Suppressor macrophage treated with lipopolysaccharide for 1 hour (primary cell): Measurements from ENCODE around the gene FADS1.

ENCODE experiments used
- DNase-seq, 3 donors: peaks; one replicate each; pipeline ENCODE4 v3.0.0-alpha.2; 2020 to 2022

The FADS1 gene

GRCh38 chr11:61793829-61794204 is 23.0 kb downstream of the FADS1 start:
- DNase-seq, result no peak

GRCh38 chr11:61793083-61793828 is 23.5 kb downstream of the FADS1 start:
- no peak for DNase-seq

- peak; percentile 93 to 95 (median 93) for DNase-seq
Measured at GRCh38 chr11:61792310-61793082, 24.3 kb downstream of the FADS1 start, which contains the start of the genes FEN1 and TMEM258. FEN1 (plus strand) TSS chr11:61792911; CDS start chr11:61795362, 2,451 bp downstream. TMEM258 (minus strand) TSS chr11:61792599; CDS start chr11:61792558, 41 bp downstream.

GRCh38 chr11:61791737-61792309 is 25.0 kb downstream of the FADS1 start:
- peak; percentile 86 to 88 (median 87) for DNase-seq

- DNase-seq, result peak; percentile 51 to 70 (median 56)
Measured at GRCh38 chr11:61787928-61788491, 28.8 kb downstream of the FADS1 start.

- no peak for DNase-seq
Measured at GRCh38 chr11:61785837-61786402, 30.9 kb downstream of the FADS1 start.

- no peak for DNase-seq
Measured at GRCh38 chr11:61784506-61784805, 32.3 kb downstream of the FADS1 start.

GRCh38 chr11:61783717-61784505 is 32.9 kb downstream of the FADS1 start:
- no peak for DNase-seq

GRCh38 chr11:61782841-61783240 is 34.0 kb downstream of the FADS1 start:
- no peak for DNase-seq

- DNase-seq, result no peak
Measured at GRCh38 chr11:61782299-61782698, 34.5 kb downstream of the FADS1 start.

- no peak for DNase-seq
Measured at GRCh38 chr11:61781585-61781984, 35.2 kb downstream of the FADS1 start.

GRCh38 chr11:61780581-61781162 is 36.1 kb downstream of the FADS1 start:
- no peak for DNase-seq

- DNase-seq, result no peak
Measured at GRCh38 chr11:61779666-61780525, 36.9 kb downstream of the FADS1 start.

GRCh38 chr11:61778920-61779650 is 37.7 kb downstream of the FADS1 start:
- no peak for DNase-seq

- peak in 1 of 3 donors; percentile 19 for DNase-seq
Measured at GRCh38 chr11:61778357-61778886, 38.4 kb downstream of the FADS1 start.

- peak in 2 of 3 donors; percentile 45 to 73 for DNase-seq
Measured at GRCh38 chr11:61777234-61778090, 39.3 kb downstream of the FADS1 start.

GRCh38 chr11:61776561-61777075 is 40.2 kb downstream of the FADS1 start:
- DNase-seq, result peak; percentile 83 to 93 (median 87)
